Measurements from ENCODE around the gene PRKCH.

DNA sequence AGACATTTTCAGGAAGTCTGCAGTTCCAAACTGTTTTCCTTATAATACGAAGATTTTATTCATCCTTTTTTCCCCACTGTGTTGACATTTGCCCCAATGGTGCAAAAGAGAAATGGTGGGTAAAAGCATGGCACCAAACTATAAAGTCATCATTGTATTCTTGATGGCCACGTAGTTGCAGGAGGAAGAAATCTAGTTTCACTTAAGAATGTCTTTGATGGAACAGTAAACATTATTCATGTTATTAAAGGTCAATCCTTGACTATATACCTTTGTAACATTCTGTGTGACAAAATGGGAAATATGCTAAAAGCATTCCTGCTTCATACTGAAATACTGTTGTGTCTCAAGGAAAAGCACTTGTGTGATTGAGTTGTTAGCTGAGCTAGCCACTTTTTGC is 80.1 kb downstream of the PRKCH start:
- TF ChIP-seq CTCF (conservative IDR thresholded peaks at IDR 0.05; ENCODE audit: low read length) = no peak
- TF ChIP-seq EZH2phosphoT487 (IDR thresholded peaks at IDR 0.05; ENCODE audit: borderline replicate concordance) = no peak

All from Loucy (cell line).